ENCODE results near the gene VPS4B. TPM values are rescaled to one million over a fixed set of nuclear protein-coding genes. Genes with fewer than 3 reads are reported as not detected.
A peak's percentile ranks its signal among the peaks of the same experiment; 100 is the strongest.

Gene VPS4B
- total RNA-seq, 1 donor from 2014 or later, result 65.5 TPM

DNA sequence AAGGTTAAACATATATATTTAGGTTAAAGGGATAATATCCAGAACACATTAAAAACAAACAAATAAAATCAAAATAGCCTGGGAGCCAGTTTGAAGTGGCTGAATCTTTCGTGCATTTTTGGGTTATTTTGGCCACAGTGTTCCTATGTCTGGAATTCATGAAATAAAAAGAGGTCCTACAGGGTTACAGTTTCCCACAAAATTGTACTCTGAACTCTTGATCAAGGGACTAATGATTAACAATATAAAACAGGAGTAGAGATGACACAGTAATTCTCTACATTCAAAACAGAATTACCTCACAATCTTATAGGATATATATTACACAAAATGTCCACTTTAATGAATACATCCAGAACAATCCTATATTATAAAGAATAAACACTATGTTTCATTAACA, 24.9 kb downstream of the VPS4B start:
- peaks cover 43% of the 10 kb centered on the region for H3K36me3 ChIP-seq (ENCODE audit: insufficient read depth, low read length)
- peaks cover 8% of the 10 kb centered on the region for H3K36me3 Mint-ChIP-seq (ENCODE audit: low read depth, unreplicated experiment)

DNA sequence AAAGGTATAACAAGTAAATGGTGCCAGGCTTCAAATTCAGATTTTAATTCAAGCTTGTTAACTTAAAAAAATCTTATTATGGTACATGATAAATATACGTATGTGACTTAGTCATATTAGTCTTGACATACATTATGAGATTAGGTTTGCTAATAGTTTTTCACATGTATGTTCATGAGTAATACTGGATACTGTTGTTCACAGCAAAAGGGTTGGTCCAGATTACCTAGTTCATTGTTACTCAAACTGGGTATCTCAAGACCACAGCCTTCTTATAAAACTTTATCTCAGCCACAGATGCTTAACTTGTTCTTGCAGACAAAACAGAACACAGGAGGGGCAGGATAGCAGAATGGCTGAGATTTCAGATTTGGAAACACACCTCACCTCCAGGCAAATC, 26.8 kb downstream of the VPS4B start:
- Histone ChIP-seq H3K4me2 (ENCODE audit: low read length) (no peak overlapping the region), H3K4me3 (ENCODE audit: insufficient read depth, low read depth, low read length) (no peak overlapping the region), H3K79me2 (ENCODE audit: insufficient read depth, low read length) (no peaks in the 10 kb centered on the region), H3K36me3 (ENCODE audit: insufficient read depth, low read length) (peaks cover 39% of the 10 kb centered on the region), H3K27ac (ENCODE audit: low read depth, low read length) (no peak overlapping the region), H2AFZ (ENCODE audit: low read depth, low read length) (no peak overlapping the region), H3K9ac (ENCODE audit: low read length) (no peak overlapping the region), H3K4me1 (ENCODE audit: insufficient read depth, low read length) (no peaks in the 10 kb centered on the region), H3K27me3 (ENCODE audit: insufficient read depth, low read length) (no peaks in the 10 kb centered on the region), H3K9me3 (ENCODE audit: insufficient read depth, low read depth, low read length) (no peaks in the 10 kb centered on the region), H4K20me1 (ENCODE audit: insufficient read depth, low read length) (no peaks in the 10 kb centered on the region)
- no peaks in the 10 kb centered on the region for H3K9me3 Mint-ChIP-seq (ENCODE audit: unreplicated experiment)
- no peaks in the 10 kb centered on the region for H3K4me1 Mint-ChIP-seq (ENCODE audit: low read depth, unreplicated experiment)
- H3K36me3 Mint-ChIP-seq (ENCODE audit: low read depth, unreplicated experiment), result peaks cover 7% of the 10 kb centered on the region
- FAIRE-seq (no peak), DNase-seq (ENCODE audit: low read depth) (no peak)
- H3K4me3 Mint-ChIP-seq (ENCODE audit: unreplicated experiment), result no peak overlapping the region
- TF ChIP-seq, protein P1, sequence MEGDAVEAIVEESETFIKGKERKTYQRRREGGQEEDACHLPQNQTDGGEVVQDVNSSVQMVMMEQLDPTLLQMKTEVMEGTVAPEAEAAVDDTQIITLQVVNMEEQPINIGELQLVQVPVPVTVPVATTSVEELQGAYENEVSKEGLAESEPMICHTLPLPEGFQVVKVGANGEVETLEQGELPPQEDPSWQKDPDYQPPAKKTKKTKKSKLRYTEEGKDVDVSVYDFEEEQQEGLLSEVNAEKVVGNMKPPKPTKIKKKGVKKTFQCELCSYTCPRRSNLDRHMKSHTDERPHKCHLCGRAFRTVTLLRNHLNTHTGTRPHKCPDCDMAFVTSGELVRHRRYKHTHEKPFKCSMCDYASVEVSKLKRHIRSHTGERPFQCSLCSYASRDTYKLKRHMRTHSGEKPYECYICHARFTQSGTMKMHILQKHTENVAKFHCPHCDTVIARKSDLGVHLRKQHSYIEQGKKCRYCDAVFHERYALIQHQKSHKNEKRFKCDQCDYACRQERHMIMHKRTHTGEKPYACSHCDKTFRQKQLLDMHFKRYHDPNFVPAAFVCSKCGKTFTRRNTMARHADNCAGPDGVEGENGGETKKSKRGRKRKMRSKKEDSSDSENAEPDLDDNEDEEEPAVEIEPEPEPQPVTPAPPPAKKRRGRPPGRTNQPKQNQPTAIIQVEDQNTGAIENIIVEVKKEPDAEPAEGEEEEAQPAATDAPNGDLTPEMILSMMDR (IDR thresholded peaks at IDR 0.05; ENCODE audit: insufficient read depth, low read depth, low read length), result no peak
- TF ChIP-seq EZH2 (IDR thresholded peaks at IDR 0.05; ENCODE audit: insufficient read depth, low read length), result no peak
- H3K27ac Mint-ChIP-seq (ENCODE audit: unreplicated experiment), result peak overlapping the region; percentile 41
- H3K27me3 Mint-ChIP-seq (ENCODE audit: low read depth, unreplicated experiment), result no peaks in the 10 kb centered on the region

More for the DNA sequence above, 24.9 kb downstream of the VPS4B start:
- Mint-ChIP-seq H3K9me3 (ENCODE audit: unreplicated experiment) (no peaks in the 10 kb centered on the region), H3K4me1 (ENCODE audit: low read depth, unreplicated experiment) (no peaks in the 10 kb centered on the region), H3K27me3 (ENCODE audit: low read depth, unreplicated experiment) (no peaks in the 10 kb centered on the region), H3K4me3 (ENCODE audit: unreplicated experiment) (no peak overlapping the region), H3K27ac (ENCODE audit: unreplicated experiment) (no peak overlapping the region)
- H3K4me1 ChIP-seq (ENCODE audit: insufficient read depth, low read length), result no peaks in the 10 kb centered on the region
- H3K27ac ChIP-seq (ENCODE audit: low read depth, low read length), result no peak overlapping the region
- H2AFZ ChIP-seq (ENCODE audit: low read depth, low read length), result no peak overlapping the region
- no peaks in the 10 kb centered on the region for H3K27me3 ChIP-seq (ENCODE audit: insufficient read depth, low read length)
- TF ChIP-seq, protein P1 (IDR thresholded peaks at IDR 0.05; ENCODE audit: insufficient read depth, low read depth, low read length), result no peak
- no peak for TF ChIP-seq EZH2 (IDR thresholded peaks at IDR 0.05; ENCODE audit: insufficient read depth, low read length)
- DNase-seq (ENCODE audit: low read depth) (no peak), FAIRE-seq (no peak)
- H3K9ac ChIP-seq (ENCODE audit: low read length), result no peak overlapping the region
- H3K79me2 ChIP-seq (ENCODE audit: insufficient read depth, low read length), result no peaks in the 10 kb centered on the region
- no peak overlapping the region for H3K4me2 ChIP-seq (ENCODE audit: low read length)
- no peak overlapping the region for H3K4me3 ChIP-seq (ENCODE audit: insufficient read depth, low read depth, low read length)
- no peaks in the 10 kb centered on the region for H3K9me3 ChIP-seq (ENCODE audit: insufficient read depth, low read depth, low read length)
- H4K20me1 ChIP-seq (ENCODE audit: insufficient read depth, low read length), result no peaks in the 10 kb centered on the region

DNA sequence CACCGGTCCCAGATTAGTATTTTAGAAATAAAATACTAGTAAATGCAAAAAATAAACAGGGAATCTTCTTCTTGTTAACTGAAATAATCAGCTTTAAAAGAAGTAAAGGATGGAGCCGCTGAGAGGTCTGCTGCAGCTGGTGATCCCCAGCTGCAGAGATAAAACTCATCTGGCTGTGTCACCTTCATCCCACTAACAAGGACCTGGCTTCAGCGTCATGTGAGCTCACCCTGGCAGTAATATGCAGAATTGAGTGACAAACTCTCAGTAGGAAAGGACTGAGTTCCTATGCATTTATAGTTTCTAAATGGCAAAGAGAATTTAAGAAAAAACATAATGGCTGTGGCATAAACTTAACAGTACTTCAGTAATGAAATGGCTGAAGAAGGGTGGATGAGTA, 27.3 kb downstream of the VPS4B start:
- Mint-ChIP-seq H3K27ac (ENCODE audit: unreplicated experiment) (no peak overlapping the region), H3K36me3 (ENCODE audit: low read depth, unreplicated experiment) (peaks cover 5% of the 10 kb centered on the region), H3K9me3 (ENCODE audit: unreplicated experiment) (no peaks in the 10 kb centered on the region), H3K27me3 (ENCODE audit: low read depth, unreplicated experiment) (no peaks in the 10 kb centered on the region), H3K4me1 (ENCODE audit: low read depth, unreplicated experiment) (no peaks in the 10 kb centered on the region), H3K4me3 (ENCODE audit: unreplicated experiment) (no peak overlapping the region)
- FAIRE-seq (no peak), DNase-seq (ENCODE audit: low read depth) (no peak)
- Histone ChIP-seq H3K27me3 (ENCODE audit: insufficient read depth, low read length) (no peaks in the 10 kb centered on the region), H3K79me2 (ENCODE audit: insufficient read depth, low read length) (no peaks in the 10 kb centered on the region), H2AFZ (ENCODE audit: low read depth, low read length) (no peak overlapping the region), H3K4me3 (ENCODE audit: insufficient read depth, low read depth, low read length) (no peak overlapping the region), H3K9me3 (ENCODE audit: insufficient read depth, low read depth, low read length) (no peaks in the 10 kb centered on the region), H3K4me1 (ENCODE audit: insufficient read depth, low read length) (no peaks in the 10 kb centered on the region), H3K4me2 (ENCODE audit: low read length) (no peak overlapping the region), H4K20me1 (ENCODE audit: insufficient read depth, low read length) (no peaks in the 10 kb centered on the region), H3K27ac (ENCODE audit: low read depth, low read length) (no peak overlapping the region), H3K9ac (ENCODE audit: low read length) (no peak overlapping the region), H3K36me3 (ENCODE audit: insufficient read depth, low read length) (peaks cover 35% of the 10 kb centered on the region)
- no peak for TF ChIP-seq EZH2 (IDR thresholded peaks at IDR 0.05; ENCODE audit: insufficient read depth, low read length)
- TF ChIP-seq, protein P1 (IDR thresholded peaks at IDR 0.05; ENCODE audit: insufficient read depth, low read depth, low read length), result no peak

All from astrocyte (in vitro differentiated cells and primary cell).